Measurements from ENCODE around the gene SSBP3. TPM values are rescaled to one million over a fixed set of nuclear protein-coding genes. Genes with fewer than 3 reads are reported as not detected.

Gene SSBP3
- total RNA-seq, 1 experiment from 2014 or later = 42.1 TPM

GRCh38 chr1:54318246-54318814 is 87.9 kb downstream of the SSBP3 start:
- no peak for DNase-seq
- no peaks in the 10 kb centered on the region for H3K9me3 ChIP-seq
- POLR2A ChIA-PET = no interaction called here
- no TSS peak for BruUV-seq (replicated peaks)
- H3K4me3 ChIP-seq (ENCODE audit: low read depth, low read length) = no peak overlapping the region
- no peak overlapping the region for H3K27ac Mint-ChIP-seq (ENCODE audit: unreplicated experiment)
- no peaks in the 10 kb centered on the region; the same call in 1 of the 2 replicates for H3K36me3 ChIP-seq (ENCODE audit: control insufficient read depth, insufficient read depth, low read length)
- peaks cover 6% of the 10 kb centered on the region for H3K36me3 Mint-ChIP-seq (ENCODE audit: insufficient read depth, unreplicated experiment)
- H3K4me1 ChIP-seq = peaks cover 8% of the 10 kb centered on the region
- no peaks in the 10 kb centered on the region for H3K9me3 Mint-ChIP-seq (ENCODE audit: unreplicated experiment)
- no peak for TF ChIP-seq CTCF (IDR thresholded peaks at IDR 0.05; ENCODE audit: insufficient read depth in 1 of 2, low read depth in 1 of 2, low read length in 1 of 2, severe bottlenecking in 1 of 2, unreplicated experiment in 1 of 2)
- no peak overlapping the region for H3K4me3 Mint-ChIP-seq (ENCODE audit: unreplicated experiment)
- no peaks in the 10 kb centered on the region for H3K27me3 Mint-ChIP-seq (ENCODE audit: insufficient read depth, unreplicated experiment)
- CTCF ChIA-PET = no interaction called here
- intact Hi-C loops (cut with micrococcal nuclease; ENCODE audit: unreplicated experiment) = no loop called here
- no peaks in the 10 kb centered on the region for H3K27me3 ChIP-seq (replicated peaks; ENCODE audit: control insufficient read depth, insufficient read depth, low read length)
- H3K4me1 Mint-ChIP-seq (ENCODE audit: low read depth, unreplicated experiment) = no peaks in the 10 kb centered on the region

GRCh38 chr1:54317084-54317483 is 89.1 kb downstream of the SSBP3 start:
- Mint-ChIP-seq H3K4me3 (ENCODE audit: unreplicated experiment) (no peak overlapping the region), H3K4me1 (ENCODE audit: low read depth, unreplicated experiment) (no peaks in the 10 kb centered on the region), H3K9me3 (ENCODE audit: unreplicated experiment) (no peaks in the 10 kb centered on the region), H3K27ac (ENCODE audit: unreplicated experiment) (no peak overlapping the region), H3K36me3 (ENCODE audit: insufficient read depth, unreplicated experiment) (peaks cover 6% of the 10 kb centered on the region), H3K27me3 (ENCODE audit: insufficient read depth, unreplicated experiment) (no peaks in the 10 kb centered on the region)
- H3K36me3 ChIP-seq (ENCODE audit: control insufficient read depth, insufficient read depth, low read length) = no peaks in the 10 kb centered on the region; the same call in 1 of the 2 replicates
- H3K4me1 ChIP-seq = no peaks in the 10 kb centered on the region
- no peak overlapping the region for H3K4me3 ChIP-seq (ENCODE audit: low read depth, low read length)
- H3K9me3 ChIP-seq = no peaks in the 10 kb centered on the region
- TF ChIP-seq CTCF (IDR thresholded peaks at IDR 0.05; ENCODE audit: insufficient read depth in 1 of 2, low read depth in 1 of 2, low read length in 1 of 2, severe bottlenecking in 1 of 2, unreplicated experiment in 1 of 2) = no peak
- H3K27me3 ChIP-seq (replicated peaks; ENCODE audit: control insufficient read depth, insufficient read depth, low read length) = no peaks in the 10 kb centered on the region
- CTCF ChIA-PET = no interaction called here
- intact Hi-C loops (cut with micrococcal nuclease; ENCODE audit: unreplicated experiment) = no loop called here
- no TSS peak for BruUV-seq (replicated peaks)
- no peak for DNase-seq
- POLR2A ChIA-PET = no interaction called here

GRCh38 chr1:54315099-54315498 is 91.1 kb downstream of the SSBP3 start:
- intact Hi-C loops (cut with micrococcal nuclease; ENCODE audit: unreplicated experiment) = no loop called here
- Histone ChIP-seq H3K9me3 (no peaks in the 10 kb centered on the region), H3K27me3 (replicated peaks; ENCODE audit: control insufficient read depth, insufficient read depth, low read length) (no peaks in the 10 kb centered on the region), H3K4me3 (ENCODE audit: low read depth, low read length) (no peak overlapping the region), H3K4me1 (no peaks in the 10 kb centered on the region), H3K36me3 (ENCODE audit: control insufficient read depth, insufficient read depth, low read length) (no peaks in the 10 kb centered on the region)
- peaks cover 11% of the 10 kb centered on the region for H3K36me3 Mint-ChIP-seq (ENCODE audit: insufficient read depth, unreplicated experiment)
- no peak overlapping the region for H3K27ac Mint-ChIP-seq (ENCODE audit: unreplicated experiment)
- no peak overlapping the region for H3K4me3 Mint-ChIP-seq (ENCODE audit: unreplicated experiment)
- POLR2A ChIA-PET = no interaction called here
- no TSS peak for BruUV-seq (replicated peaks)
- H3K4me1 Mint-ChIP-seq (ENCODE audit: low read depth, unreplicated experiment) = no peaks in the 10 kb centered on the region
- no peak for DNase-seq
- CTCF ChIA-PET = no interaction called here
- no peaks in the 10 kb centered on the region for H3K9me3 Mint-ChIP-seq (ENCODE audit: unreplicated experiment)
- TF ChIP-seq CTCF (IDR thresholded peaks at IDR 0.05; ENCODE audit: insufficient read depth in 1 of 2, low read depth in 1 of 2, low read length in 1 of 2, severe bottlenecking in 1 of 2, unreplicated experiment in 1 of 2) = no peak
- H3K27me3 Mint-ChIP-seq (ENCODE audit: insufficient read depth, unreplicated experiment) = no peaks in the 10 kb centered on the region
